GM21825 (cell line): Measurements from ENCODE around the gene AHCYL2.
"Not testable (repeated sequence)": the region's sequence is repeated elsewhere in the genome, so short reads cannot be mapped to it uniquely, and the experiment has no call there.

Source experiments
- ATAC-seq: cut with Tn5 transposase; IDR thresholded peaks from one replicate; pipeline ENCODE4 v1.9.1; 2021; ENCODE audit warnings: mild to moderate bottlenecking, moderate library complexity; ENCODE audit not compliant: unreplicated experiment

Gene AHCYL2

DNA sequence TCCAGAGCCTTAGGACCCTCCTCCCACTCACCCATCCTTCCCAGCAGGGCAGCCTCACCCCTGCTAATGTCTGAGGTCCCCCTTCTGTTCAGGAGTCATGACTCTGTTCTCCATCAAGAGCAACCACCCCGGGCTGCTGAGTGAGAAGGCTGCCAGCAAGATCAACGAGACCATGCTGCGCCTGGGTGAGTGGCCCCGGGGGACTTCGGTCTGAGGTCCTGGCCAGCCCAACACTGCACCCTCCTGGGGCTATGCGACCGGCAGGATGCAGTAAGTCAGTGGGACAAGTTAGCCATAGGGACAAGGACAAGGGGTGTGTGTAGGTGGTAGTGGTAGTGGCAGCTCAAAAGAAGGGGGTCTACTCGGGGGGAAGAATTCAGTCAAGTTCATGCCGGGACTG is 16.2 kb upstream of the AHCYL2 start:
- no peak for ATAC-seq

DNA sequence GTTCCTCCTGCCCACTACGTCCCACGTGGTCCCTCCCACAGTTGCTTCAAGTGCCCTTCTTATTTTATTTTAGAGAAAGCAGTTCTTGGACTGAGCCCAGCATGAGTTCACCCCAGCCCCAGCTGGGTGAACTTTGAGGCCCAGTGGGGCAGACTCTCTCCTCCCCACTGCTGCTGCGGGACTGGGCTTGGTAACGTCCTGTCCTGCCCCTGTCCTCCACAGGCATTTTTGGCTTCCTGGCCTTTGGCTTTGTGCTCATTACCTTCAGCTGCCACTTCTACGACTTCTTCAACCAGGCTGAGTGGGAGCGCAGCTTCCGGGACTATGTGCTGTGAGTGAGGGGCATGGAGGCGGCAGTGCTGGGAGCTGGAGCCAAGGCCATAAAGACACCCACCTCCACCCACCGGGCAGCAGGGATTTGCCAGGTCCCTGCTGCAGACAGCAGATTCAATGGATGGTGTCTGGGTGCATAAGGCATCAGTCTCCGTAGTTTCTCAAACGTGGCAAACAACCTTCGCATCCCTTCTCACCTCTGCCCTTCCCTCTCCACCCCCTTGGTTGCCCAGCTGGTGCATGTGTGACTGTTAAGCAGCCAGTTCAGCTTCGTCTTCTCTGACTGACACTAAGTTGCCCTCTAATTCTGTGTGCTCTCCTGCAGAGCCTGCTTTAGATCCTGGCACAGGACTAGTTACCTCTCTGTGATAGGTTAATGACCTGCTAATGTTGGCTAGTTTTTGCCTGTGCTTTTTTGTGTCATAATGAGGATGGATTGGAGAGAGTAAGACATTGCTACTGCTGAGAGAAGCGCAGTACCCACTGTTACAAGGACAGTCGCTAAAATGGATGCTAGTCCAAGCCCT is 15.5 kb upstream of the AHCYL2 start:
- no peak for ATAC-seq

- no peak for ATAC-seq
Observed at GRCh38 chr7:129210256-129210988, 14.4 kb upstream of the AHCYL2 start.

- no peak for ATAC-seq
Observed at GRCh38 chr7:129210989-129211312, 13.9 kb upstream of the AHCYL2 start.

DNA sequence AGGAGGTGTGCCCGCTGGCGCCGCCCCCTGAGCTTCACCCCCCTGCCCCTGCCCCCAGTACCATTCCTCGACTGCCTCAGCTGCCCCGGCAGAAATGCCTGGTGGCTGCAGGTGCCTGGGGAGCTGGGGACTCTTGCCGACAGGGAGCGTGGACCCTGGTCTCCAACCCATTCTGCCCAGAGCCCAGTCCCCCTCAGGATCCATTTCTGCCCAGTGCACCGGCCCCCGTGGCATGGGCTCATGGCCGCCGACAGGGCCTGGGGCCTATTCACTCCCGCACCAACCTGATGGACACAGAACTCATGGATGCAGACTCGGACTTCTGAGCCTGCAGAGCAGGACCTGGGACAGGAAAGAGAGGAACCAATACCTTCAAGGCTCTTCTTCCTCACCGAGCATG is 12.7 kb upstream of the AHCYL2 start:
- no peak for ATAC-seq

GRCh38 chr7:129212596-129212995 is 12.2 kb upstream of the AHCYL2 start:
- ATAC-seq, result no peak

GRCh38 chr7:129213828-129214227 is 11.0 kb upstream of the AHCYL2 start:
- ATAC-seq, result no peak

DNA sequence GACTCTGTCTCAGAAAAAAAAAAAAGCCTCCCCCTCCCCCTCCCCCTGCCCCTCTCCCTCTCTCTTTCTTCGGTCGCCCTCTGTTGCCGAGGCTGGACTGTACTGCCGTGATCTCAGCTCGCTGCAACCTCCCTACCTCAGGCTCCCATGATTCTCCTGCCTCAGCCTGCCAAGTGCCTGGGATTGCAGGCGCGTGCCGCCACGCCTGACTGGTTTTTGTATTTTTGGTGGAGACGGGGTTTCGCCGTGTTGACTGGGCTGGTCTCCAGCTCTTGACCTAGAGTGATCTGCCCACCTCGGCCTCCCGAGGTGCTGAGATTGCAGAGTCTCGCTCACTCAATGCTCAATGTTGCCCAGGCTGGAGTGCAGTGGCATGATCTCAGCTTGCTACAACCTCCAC is 9.1 kb upstream of the AHCYL2 start:
- not testable (repeated sequence) for ATAC-seq

- not testable (repeated sequence) for ATAC-seq
Observed at GRCh38 chr7:129216101-129216715, 8.6 kb upstream of the AHCYL2 start.

- ATAC-seq, result not testable (repeated sequence)
Observed at GRCh38 chr7:129216821-129217416, 7.9 kb upstream of the AHCYL2 start.

GRCh38 chr7:129218514-129219062 is 6.2 kb upstream of the AHCYL2 start:
- ATAC-seq, result peak; percentile 58

- ATAC-seq, result not testable (repeated sequence)
Observed at GRCh38 chr7:129219166-129219565, 5.7 kb upstream of the AHCYL2 start.

- no peak for ATAC-seq
Observed at GRCh38 chr7:129222064-129222463, 2.8 kb upstream of the AHCYL2 start.

DNA sequence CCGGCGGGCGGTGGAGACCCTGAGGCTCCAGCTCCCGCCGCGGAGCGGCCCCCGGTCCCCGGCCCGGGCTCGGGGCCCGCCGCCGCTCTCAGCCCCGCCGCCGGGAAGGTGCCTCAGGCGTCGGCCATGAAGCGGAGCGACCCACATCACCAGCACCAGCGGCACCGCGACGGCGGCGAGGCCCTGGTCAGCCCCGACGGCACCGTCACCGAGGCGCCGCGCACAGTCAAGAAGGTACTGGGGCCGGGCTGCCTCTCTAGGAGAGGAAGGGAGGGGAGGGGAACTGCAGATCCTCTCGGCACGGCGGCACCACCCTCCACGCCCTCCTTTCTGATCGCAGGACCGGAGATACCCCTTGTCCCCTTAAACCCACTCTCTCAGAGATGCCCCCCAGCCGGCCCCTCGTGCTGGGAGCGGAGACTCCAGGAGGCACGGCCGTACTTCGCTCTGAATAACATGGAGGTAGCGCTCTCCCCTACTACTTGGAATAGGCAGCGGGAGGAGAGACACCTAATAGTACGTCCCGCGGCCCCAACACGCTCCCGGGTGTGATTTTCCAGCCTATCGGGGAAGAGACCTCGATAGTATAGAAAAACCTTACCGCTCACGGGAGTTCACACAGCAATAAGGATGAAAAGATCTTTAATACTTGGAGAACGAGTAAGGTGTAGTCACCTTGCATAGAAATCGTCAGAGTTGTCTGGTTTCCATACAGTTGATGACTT is 538 bp downstream of the AHCYL2 start:
- peak; percentile 30 for ATAC-seq

DNA sequence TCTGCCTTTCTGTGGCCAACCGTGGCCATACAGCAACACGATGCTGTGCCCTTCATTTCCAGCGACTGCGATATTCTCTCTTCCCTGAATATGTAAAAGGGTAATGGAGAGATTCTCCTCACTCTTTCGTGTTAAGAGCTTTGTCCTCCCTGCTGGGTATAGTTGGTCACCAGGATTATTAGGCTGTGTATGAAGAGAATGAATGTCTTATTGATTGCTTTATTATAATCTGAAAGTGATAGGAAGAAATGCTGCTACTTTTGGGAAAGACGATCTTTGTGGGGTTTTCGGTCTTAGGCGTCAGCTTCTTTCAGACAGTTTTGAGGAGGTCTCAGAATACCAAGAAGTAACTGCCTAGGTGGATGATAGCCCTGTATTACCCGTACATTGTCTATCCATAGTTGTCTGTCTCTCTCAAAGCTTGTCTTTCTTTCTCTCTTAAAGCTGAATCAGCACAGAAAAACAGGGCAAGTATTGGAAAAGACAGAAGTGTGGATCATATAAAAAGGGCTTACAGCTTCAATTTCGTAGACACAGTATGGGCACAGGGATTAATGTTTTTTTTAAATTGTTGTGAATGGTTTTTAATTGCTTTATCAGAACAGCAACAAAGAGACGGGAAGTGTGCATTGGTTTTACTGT is 1.2 kb downstream of the AHCYL2 start:
- ATAC-seq, result no peak

- no peak for ATAC-seq
Observed at GRCh38 chr7:129227646-129228578, 3.1 kb downstream of the AHCYL2 start.

DNA sequence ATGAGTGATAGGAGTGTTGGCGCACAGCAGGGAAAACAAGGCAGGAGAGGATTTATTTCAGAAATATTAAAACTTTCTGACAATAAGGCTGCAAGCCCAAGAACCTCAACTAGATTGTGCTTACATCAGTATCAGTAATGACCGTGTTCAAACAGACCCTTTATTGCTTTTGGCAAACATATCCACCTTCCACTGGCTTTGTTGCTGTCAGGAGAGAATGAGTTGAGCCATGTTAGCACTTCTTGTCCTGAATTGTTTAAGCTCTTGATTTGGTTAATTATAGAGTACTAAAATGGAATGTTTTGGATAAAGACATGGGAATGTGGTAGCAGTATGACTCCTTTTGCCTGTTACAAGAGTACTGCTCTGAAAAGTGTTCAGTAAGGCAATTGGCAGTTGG is 3.8 kb downstream of the AHCYL2 start:
- ATAC-seq, result no peak

- ATAC-seq, result no peak
Observed at GRCh38 chr7:129231666-129232065, 6.8 kb downstream of the AHCYL2 start.

DNA sequence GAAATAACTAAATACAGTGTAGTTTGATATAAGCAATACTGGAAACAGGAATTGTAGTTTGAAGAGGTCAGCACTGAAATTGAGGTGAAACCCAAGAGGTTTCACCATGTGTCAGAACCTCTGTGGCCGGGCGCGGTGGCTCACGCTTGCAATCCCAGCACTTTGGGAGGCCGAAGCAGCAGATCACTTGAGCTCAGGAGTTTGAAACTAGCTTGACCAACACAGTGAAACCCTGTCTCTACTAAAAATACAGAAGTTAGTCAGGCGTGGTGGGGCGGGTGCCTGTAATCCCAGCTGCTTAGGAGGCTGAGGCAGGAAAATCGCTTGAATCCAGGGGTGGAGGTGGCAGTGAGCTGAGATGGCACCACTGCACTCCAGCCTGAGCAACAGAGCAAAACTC is 13.7 kb downstream of the AHCYL2 start:
- no peak for ATAC-seq
